ENCODE data around the gene SETD2.
"Not testable (repeated sequence)": the region's sequence is repeated elsewhere in the genome, so short reads cannot be mapped to it uniquely, and the experiment has no call there.

The SETD2 gene

DNA sequence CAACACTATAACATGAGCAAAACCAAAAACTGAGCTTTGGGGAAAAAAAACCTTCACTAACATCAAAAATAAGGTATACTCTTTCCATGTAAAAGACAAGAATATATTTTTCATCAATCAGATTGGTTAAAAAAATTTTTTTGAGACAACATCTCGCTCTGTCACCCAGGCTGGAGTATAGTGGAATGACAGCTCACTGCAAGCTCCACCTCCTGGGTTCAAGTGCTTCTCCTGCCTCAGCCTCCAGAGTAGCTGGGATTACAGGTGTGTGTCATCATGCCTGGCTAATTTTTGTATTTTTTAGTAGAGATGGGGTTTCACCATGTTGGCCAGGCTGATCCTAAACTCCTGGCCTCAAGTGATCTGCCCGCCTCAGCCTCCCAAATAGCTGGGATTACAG, 48.4 kb downstream of the SETD2 start:
- H3K36me3 ChIP-seq (ENCODE audit: control insufficient read depth, insufficient read depth, low read length); H3K9ac ChIP-seq (ENCODE audit: low read depth, low read length); H3K9me3 ChIP-seq (ENCODE audit: control insufficient read depth, insufficient read depth, low read length); H3K4me1 ChIP-seq (ENCODE audit: control insufficient read depth, insufficient read depth, low read length); H3K27me3 ChIP-seq (ENCODE audit: control insufficient read depth, insufficient read depth, low read length); H3K4me3 ChIP-seq (ENCODE audit: low read depth, low read length): not testable (repeated sequence)

- Histone ChIP-seq H3K4me1 (ENCODE audit: control insufficient read depth, insufficient read depth, low read length) (peaks cover 11% of the 10 kb centered on the region), H3K27me3 (ENCODE audit: control insufficient read depth, insufficient read depth, low read length) (no peaks in the 10 kb centered on the region), H3K36me3 (ENCODE audit: control insufficient read depth, insufficient read depth, low read length) (no peaks in the 10 kb centered on the region), H3K4me3 (ENCODE audit: low read depth, low read length) (no peak overlapping the region), H3K9me3 (ENCODE audit: control insufficient read depth, insufficient read depth, low read length) (no peaks in the 10 kb centered on the region), H3K9ac (ENCODE audit: low read depth, low read length) (no peak overlapping the region)
Observed at GRCh38 chr3:47113669-47114365, 50.1 kb downstream of the SETD2 start.

DNA sequence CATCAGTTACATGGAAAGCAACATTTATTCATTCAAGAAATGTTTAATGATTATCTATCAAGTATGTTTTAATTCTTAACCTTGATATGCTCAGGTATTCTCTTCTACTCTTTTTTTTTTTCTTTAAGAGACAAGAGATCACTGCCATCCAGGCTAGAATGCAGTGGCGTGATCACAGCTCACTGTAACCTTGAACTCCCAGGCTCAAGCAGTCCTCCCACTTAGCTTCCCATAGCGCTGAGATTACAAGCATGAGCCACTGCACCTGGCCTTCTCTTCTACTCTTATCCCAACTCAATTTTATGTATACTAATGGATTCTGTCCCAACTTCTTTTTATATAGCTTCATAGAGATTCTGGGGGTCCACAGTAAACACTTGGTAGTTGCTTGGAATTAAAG, 50.9 kb downstream of the SETD2 start:
- no peak overlapping the region for H3K9ac ChIP-seq (ENCODE audit: low read depth, low read length)
- no peaks in the 10 kb centered on the region for H3K36me3 ChIP-seq (ENCODE audit: control insufficient read depth, insufficient read depth, low read length)
- no peak overlapping the region for H3K4me3 ChIP-seq (ENCODE audit: low read depth, low read length)
- H3K4me1 ChIP-seq (ENCODE audit: control insufficient read depth, insufficient read depth, low read length) = peaks cover 13% of the 10 kb centered on the region
- no peaks in the 10 kb centered on the region for H3K27me3 ChIP-seq (ENCODE audit: control insufficient read depth, insufficient read depth, low read length)
- no peaks in the 10 kb centered on the region for H3K9me3 ChIP-seq (ENCODE audit: control insufficient read depth, insufficient read depth, low read length)

DNA sequence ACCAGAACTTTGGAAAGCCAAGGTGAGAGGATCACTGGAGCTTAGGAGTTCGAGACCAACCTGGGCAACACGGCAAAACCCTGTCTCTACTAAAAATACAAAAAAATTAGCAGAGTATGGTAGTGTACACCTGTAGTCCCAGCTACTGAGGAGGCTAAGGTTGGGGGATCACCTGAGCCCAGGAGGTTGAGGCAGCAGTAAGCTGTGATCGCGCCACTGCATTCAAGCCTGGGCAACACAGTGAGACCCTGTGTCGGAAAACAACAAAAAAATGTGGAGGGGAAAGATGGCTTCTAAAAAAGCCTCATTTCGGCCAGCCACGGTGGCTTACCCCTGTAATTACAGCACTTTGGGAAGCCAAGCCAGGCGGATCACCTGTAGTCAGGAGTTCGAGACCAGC, 54.5 kb downstream of the SETD2 start:
- Histone ChIP-seq H3K36me3 (ENCODE audit: control insufficient read depth, insufficient read depth, low read length) (no peaks in the 10 kb centered on the region), H3K4me3 (ENCODE audit: low read depth, low read length) (no peak overlapping the region)

GRCh38 chr3:47108546-47108945, 55.4 kb downstream of the SETD2 start:
- Histone ChIP-seq H3K9ac (ENCODE audit: low read depth, low read length) (no peak overlapping the region), H3K9me3 (ENCODE audit: control insufficient read depth, insufficient read depth, low read length) (no peaks in the 10 kb centered on the region), H3K27me3 (ENCODE audit: control insufficient read depth, insufficient read depth, low read length) (no peaks in the 10 kb centered on the region), H3K4me3 (ENCODE audit: low read depth, low read length) (no peak overlapping the region), H3K4me1 (ENCODE audit: control insufficient read depth, insufficient read depth, low read length) (peaks cover 3% of the 10 kb centered on the region), H3K36me3 (ENCODE audit: control insufficient read depth, insufficient read depth, low read length) (no peaks in the 10 kb centered on the region)

More for the DNA sequence above, 54.5 kb downstream of the SETD2 start:
- H3K9me3 ChIP-seq (ENCODE audit: control insufficient read depth, insufficient read depth, low read length) = no peaks in the 10 kb centered on the region
- H3K27me3 ChIP-seq (ENCODE audit: control insufficient read depth, insufficient read depth, low read length) = no peaks in the 10 kb centered on the region
- no peak overlapping the region for H3K9ac ChIP-seq (ENCODE audit: low read depth, low read length)
- peaks cover 9% of the 10 kb centered on the region for H3K4me1 ChIP-seq (ENCODE audit: control insufficient read depth, insufficient read depth, low read length)

- Histone ChIP-seq H3K36me3 (ENCODE audit: control insufficient read depth, insufficient read depth, low read length) (peaks cover 3% of the 10 kb centered on the region), H3K4me1 (ENCODE audit: control insufficient read depth, insufficient read depth, low read length) (peaks cover 3% of the 10 kb centered on the region), H3K27me3 (ENCODE audit: control insufficient read depth, insufficient read depth, low read length) (no peaks in the 10 kb centered on the region), H3K9ac (ENCODE audit: low read depth, low read length) (no peak overlapping the region), H3K4me3 (ENCODE audit: low read depth, low read length) (no peak overlapping the region), H3K9me3 (ENCODE audit: control insufficient read depth, insufficient read depth, low read length) (no peaks in the 10 kb centered on the region)
Observed at GRCh38 chr3:47104259-47104658, 59.7 kb downstream of the SETD2 start.

DNA sequence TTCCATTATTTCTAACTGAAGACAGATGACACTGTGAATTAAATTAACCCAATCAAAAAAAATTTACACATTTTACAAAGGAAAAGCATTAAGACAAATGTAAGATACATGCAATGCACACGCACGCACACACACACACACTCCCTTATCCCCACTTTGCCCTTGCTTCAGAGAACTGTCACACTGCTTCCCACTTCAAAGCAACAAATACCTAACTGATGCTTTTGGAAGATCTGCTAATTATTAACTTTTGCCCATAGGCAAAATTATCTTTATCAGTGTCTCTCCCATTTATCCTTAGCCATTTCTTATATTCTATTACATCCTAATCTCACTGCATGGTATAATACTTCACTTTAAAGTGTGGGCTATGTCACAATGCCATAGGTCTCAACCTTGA, 60.3 kb downstream of the SETD2 start:
- no peak overlapping the region for H3K4me3 ChIP-seq (ENCODE audit: low read depth, low read length)
- no peaks in the 10 kb centered on the region for H3K9me3 ChIP-seq (ENCODE audit: control insufficient read depth, insufficient read depth, low read length)
- H3K27me3 ChIP-seq (ENCODE audit: control insufficient read depth, insufficient read depth, low read length) = no peaks in the 10 kb centered on the region
- H3K36me3 ChIP-seq (ENCODE audit: control insufficient read depth, insufficient read depth, low read length) = peaks cover 3% of the 10 kb centered on the region
- no peak overlapping the region for H3K9ac ChIP-seq (ENCODE audit: low read depth, low read length)
- H3K4me1 ChIP-seq (ENCODE audit: control insufficient read depth, insufficient read depth, low read length) = no peaks in the 10 kb centered on the region

DNA sequence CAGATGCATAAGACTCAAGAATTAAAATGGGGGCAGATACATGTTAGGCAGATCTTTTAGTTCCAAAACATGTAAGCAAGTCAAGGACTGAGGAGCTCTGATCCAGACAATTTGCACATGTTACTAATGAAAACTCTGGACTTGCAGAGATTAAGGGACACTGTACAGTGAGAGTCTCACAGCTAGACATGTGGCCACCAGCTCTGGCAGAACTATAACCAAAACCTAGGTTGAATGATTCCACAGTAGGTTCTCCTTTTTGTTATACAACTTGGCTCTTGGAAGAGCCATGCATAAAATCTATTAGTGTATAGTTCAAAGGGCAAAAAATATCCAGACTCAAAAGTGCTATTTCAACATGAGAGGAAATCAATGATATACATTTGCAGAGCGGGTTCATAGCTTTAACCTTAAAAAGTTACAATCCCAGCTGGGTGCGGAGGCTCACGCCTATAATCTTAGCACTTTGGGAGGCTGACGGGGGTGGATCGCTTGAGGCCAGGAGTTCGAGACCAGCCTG, 61.8 kb downstream of the SETD2 start:
- Histone ChIP-seq H3K36me3 (ENCODE audit: control insufficient read depth, insufficient read depth, low read length) (peaks cover 6% of the 10 kb centered on the region), H3K9me3 (ENCODE audit: control insufficient read depth, insufficient read depth, low read length) (no peaks in the 10 kb centered on the region), H3K4me3 (ENCODE audit: low read depth, low read length) (no peak overlapping the region), H3K9ac (ENCODE audit: low read depth, low read length) (no peak overlapping the region), H3K4me1 (ENCODE audit: control insufficient read depth, insufficient read depth, low read length) (no peaks in the 10 kb centered on the region), H3K27me3 (ENCODE audit: control insufficient read depth, insufficient read depth, low read length) (no peaks in the 10 kb centered on the region)

DNA sequence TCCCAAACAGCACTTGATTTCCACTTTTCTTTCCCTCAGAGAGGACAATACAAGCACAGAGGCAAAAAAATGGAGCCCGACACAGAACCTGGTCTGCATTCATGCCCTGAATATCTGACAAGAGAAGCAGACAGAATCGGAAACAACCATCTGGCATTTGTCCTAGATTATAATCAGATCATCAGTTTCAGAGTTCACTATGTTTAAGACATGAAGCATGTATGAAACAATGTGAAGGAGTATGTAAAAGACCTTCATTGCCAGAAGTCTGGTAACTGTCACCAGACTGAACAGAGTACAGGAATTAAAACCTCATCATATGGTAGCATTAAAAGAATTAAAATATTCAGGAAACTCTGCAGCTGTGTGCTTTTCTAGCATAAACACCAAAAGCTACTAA, 65.0 kb downstream of the SETD2 start:
- H3K9me3 ChIP-seq (ENCODE audit: control insufficient read depth, insufficient read depth, low read length) = no peaks in the 10 kb centered on the region
- no peaks in the 10 kb centered on the region for H3K4me1 ChIP-seq (ENCODE audit: control insufficient read depth, insufficient read depth, low read length)
- no peak overlapping the region for H3K9ac ChIP-seq (ENCODE audit: low read depth, low read length)
- no peaks in the 10 kb centered on the region for H3K27me3 ChIP-seq (ENCODE audit: control insufficient read depth, insufficient read depth, low read length)
- H3K4me3 ChIP-seq (ENCODE audit: low read depth, low read length) = no peak overlapping the region
- H3K36me3 ChIP-seq (ENCODE audit: control insufficient read depth, insufficient read depth, low read length) = peaks cover 6% of the 10 kb centered on the region

- Histone ChIP-seq H3K36me3 (ENCODE audit: control insufficient read depth, insufficient read depth, low read length) (peaks cover 6% of the 10 kb centered on the region), H3K9ac (ENCODE audit: low read depth, low read length) (no peak overlapping the region), H3K4me3 (ENCODE audit: low read depth, low read length) (no peak overlapping the region), H3K4me1 (ENCODE audit: control insufficient read depth, insufficient read depth, low read length) (no peaks in the 10 kb centered on the region), H3K9me3 (ENCODE audit: control insufficient read depth, insufficient read depth, low read length) (no peaks in the 10 kb centered on the region), H3K27me3 (ENCODE audit: control insufficient read depth, insufficient read depth, low read length) (no peaks in the 10 kb centered on the region)
Observed at GRCh38 chr3:47097864-47098263, 66.0 kb downstream of the SETD2 start.

DNA sequence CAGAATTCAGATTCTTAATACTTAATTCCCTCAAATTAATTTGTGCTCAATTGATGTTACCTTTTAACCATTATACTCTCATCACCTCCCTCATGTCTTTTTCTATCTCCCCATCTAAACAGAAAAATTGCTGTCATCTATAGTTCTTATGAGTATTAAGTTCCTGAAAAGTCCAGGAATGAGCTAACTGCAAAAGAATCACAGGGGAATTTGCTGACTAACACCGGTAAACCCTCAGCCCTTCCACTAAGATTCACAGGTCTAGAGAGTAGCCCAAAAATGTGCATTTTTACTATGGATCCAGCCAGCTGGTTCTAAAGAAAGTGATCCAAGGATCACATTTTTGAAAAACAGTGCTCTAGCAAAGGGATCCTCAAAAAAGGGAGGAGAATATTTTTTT, 67.0 kb downstream of the SETD2 start:
- Histone ChIP-seq H3K36me3 (ENCODE audit: control insufficient read depth, insufficient read depth, low read length) (peaks cover 4% of the 10 kb centered on the region), H3K9me3 (ENCODE audit: control insufficient read depth, insufficient read depth, low read length) (no peaks in the 10 kb centered on the region)

GRCh38 chr3:47092090-47092489, 71.8 kb downstream of the SETD2 start:
- Histone ChIP-seq H3K4me3 (ENCODE audit: low read depth, low read length) (no peak overlapping the region), H3K36me3 (ENCODE audit: control insufficient read depth, insufficient read depth, low read length) (peaks cover 3% of the 10 kb centered on the region), H3K9me3 (ENCODE audit: control insufficient read depth, insufficient read depth, low read length) (no peaks in the 10 kb centered on the region), H3K4me1 (ENCODE audit: control insufficient read depth, insufficient read depth, low read length) (no peaks in the 10 kb centered on the region), H3K9ac (ENCODE audit: low read depth, low read length) (no peak overlapping the region), H3K27me3 (ENCODE audit: control insufficient read depth, insufficient read depth, low read length) (no peaks in the 10 kb centered on the region)

More for the DNA sequence above, 67.0 kb downstream of the SETD2 start:
- H3K4me3 ChIP-seq (ENCODE audit: low read depth, low read length) = no peak overlapping the region
- no peaks in the 10 kb centered on the region for H3K27me3 ChIP-seq (ENCODE audit: control insufficient read depth, insufficient read depth, low read length)
- H3K4me1 ChIP-seq (ENCODE audit: control insufficient read depth, insufficient read depth, low read length) = no peaks in the 10 kb centered on the region
- no peak overlapping the region for H3K9ac ChIP-seq (ENCODE audit: low read depth, low read length)
